ENCODE measurements around the gene TSPO. TPM values are rescaled to one million over a fixed set of nuclear protein-coding genes. Genes with fewer than 3 reads are reported as not detected.

The TSPO gene
- total RNA-seq, 2 donors from 2014 or later: 113 to 225 TPM

DNA sequence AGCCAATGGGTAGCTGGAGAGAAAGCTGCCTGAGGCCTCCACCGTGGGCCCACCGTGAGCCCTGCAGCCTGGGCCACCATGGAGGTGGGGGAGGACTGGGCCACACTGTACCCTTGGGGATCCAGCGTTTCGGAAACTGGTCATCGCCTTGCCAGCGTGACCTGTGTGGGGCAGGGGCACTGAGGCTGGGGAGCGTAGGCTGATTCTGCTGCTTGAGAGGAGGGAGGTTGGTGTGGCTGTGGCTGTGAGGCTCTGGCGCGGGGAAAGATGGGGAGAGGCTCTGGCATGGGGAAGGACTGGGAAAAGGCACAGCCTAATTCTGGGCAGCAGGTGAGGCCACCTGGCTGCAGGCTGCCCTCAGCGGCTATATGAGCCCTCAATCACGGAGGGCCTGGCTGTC, 48.2 kb downstream of the TSPO start:
- H3K36me3 ChIP-seq (replicated peaks in 1 of 2; ENCODE audit: insufficient read depth in 1 of 2, low read depth in 2 of 2): no peaks in the 10 kb centered on the region
- WGBS, 2 donors: 71 to 92% methylated on average over 2 to 11 of the region's 11 CpGs
- no peaks in the 10 kb centered on the region for H3K9me3 ChIP-seq
- H3K4me1 ChIP-seq: no peaks in the 10 kb centered on the region
- DNase-seq (no peak), ATAC-seq (no peak)
- no peak overlapping the region for H3K27ac ChIP-seq
- intact Hi-C loops (cut with DNase I): no loop called here
- H3K4me3 ChIP-seq: no peak overlapping the region
- TF ChIP-seq POLR2A (IDR thresholded peaks at IDR 0.05) (no peak), CTCF (IDR thresholded peaks at IDR 0.05) (no peak)
- H3K27me3 ChIP-seq: no peaks in the 10 kb centered on the region

DNA sequence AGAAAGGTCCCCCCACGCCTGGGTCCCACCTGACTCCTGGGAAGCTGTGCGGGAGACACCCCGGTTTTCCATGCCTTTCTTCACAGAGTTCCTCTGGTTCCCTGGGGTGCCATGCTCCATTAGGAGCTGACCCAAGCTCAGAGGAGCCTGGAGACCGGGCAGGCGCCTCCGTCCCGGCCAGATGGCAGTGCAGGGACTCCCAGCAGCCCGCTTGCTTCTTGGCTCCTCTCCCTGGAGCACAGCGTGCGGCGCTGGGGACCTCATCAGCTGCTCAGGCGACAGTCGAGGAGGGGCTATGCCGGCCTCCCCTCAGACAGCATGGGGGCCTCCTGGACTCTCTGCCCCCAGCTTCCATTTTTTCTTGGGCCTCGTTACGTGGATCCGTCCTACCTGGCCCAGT, 48.7 kb downstream of the TSPO start:
- DNase-seq (no peak), ATAC-seq (no peak)
- Histone ChIP-seq H3K27me3 (no peaks in the 10 kb centered on the region), H3K4me3 (no peak overlapping the region), H3K9me3 (no peaks in the 10 kb centered on the region), H3K36me3 (replicated peaks in 1 of 2; ENCODE audit: insufficient read depth in 1 of 2, low read depth in 2 of 2) (no peaks in the 10 kb centered on the region), H3K27ac (no peak overlapping the region), H3K4me1 (no peaks in the 10 kb centered on the region)
- TF ChIP-seq CTCF (IDR thresholded peaks at IDR 0.05) (no peak), POLR2A (IDR thresholded peaks at IDR 0.05) (no peak)
- intact Hi-C loops (cut with DNase I): no loop called here
- 83 to 87% methylated on average over 6 to 17 of the region's 17 CpGs for WGBS, 2 donors

DNA sequence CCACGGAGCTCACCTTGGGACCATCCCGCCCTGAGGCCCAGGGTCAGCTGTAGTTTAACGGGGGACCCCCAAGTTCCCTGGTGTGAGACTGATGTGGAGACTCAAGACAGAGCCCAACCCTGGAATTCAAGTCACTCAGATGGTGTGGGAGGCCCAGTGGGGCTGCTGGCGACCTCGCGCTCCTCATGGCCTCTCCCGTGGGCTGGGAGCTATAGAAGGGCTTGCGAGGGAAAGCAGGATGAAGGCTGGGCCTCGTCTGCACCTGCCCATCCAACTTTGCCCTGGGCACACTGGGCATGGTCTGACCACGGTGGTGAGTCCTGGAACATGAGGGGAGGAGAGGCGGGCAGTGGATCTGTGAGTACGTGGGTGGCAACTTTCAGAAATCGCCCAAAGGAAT, 49.2 kb downstream of the TSPO start:
- intact Hi-C loops (cut with DNase I): no loop called here
- Histone ChIP-seq H3K4me3 (no peak overlapping the region), H3K36me3 (replicated peaks in 1 of 2; ENCODE audit: insufficient read depth in 1 of 2, low read depth in 2 of 2) (no peaks in the 10 kb centered on the region), H3K9me3 (no peaks in the 10 kb centered on the region), H3K27me3 (no peaks in the 10 kb centered on the region), H3K4me1 (no peaks in the 10 kb centered on the region), H3K27ac (no peak overlapping the region)
- ATAC-seq (no peak), DNase-seq (no peak)
- no peak for TF ChIP-seq POLR2A (IDR thresholded peaks at IDR 0.05)
- TF ChIP-seq CTCF (IDR thresholded peaks at IDR 0.05): no peak
- 76% methylated on average over 8 to 13 of the region's 13 CpGs for WGBS, 2 donors

DNA sequence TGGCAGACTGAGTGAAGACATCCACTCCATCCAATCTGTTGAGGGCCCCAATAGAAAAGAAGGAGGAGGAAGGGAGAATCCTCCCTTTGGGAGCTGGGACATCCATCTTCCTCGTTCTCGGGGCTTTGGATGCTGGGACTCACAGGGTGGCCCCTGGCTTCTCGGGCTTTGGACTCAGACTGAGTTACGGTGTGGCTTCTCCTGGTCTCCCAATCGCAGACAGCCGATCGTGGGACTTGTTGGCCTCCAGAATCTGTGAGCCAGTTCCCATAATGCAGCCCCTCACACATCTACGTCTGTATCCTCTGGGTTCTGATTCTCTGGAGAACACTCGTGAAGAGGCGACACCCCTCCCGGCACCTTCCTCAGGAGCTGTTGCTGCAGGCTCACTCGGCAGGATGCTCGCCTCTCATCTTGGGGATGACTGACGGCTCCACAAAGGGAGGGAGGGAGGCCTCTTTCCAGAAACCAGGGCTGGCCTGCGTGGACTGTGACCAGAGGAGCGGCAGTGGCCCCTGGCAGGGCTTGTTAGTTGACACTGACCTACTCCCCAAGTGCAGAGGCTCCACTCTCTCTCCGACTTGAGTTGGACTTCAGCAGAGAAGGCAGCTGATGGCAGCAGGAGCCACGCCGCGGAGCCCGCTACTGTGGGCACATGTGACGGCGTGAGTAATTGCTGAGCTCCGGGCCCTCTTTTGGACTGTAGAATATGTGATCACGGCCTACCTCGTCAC, 50.3 kb downstream of the TSPO start:
- intact Hi-C loops (cut with DNase I): no loop called here
- Histone ChIP-seq H3K27ac (no peak overlapping the region), H3K27me3 (no peaks in the 10 kb centered on the region), H3K4me3 (no peak overlapping the region), H3K36me3 (replicated peaks in 1 of 2; ENCODE audit: insufficient read depth in 1 of 2, low read depth in 2 of 2) (no peaks in the 10 kb centered on the region), H3K4me1 (no peaks in the 10 kb centered on the region), H3K9me3 (no peaks in the 10 kb centered on the region)
- DNase-seq (no peak), ATAC-seq (no peak)
- 91 to 96% methylated on average over 16 to 26 of the region's 26 CpGs for WGBS, 2 donors
- TF ChIP-seq POLR2A (IDR thresholded peaks at IDR 0.05) (no peak), CTCF (IDR thresholded peaks at IDR 0.05) (no peak)

- H3K27me3 ChIP-seq: no peaks in the 10 kb centered on the region
- DNase-seq (no peak), ATAC-seq (no peak)
- H3K4me1 ChIP-seq: no peaks in the 10 kb centered on the region
- no peak overlapping the region for H3K27ac ChIP-seq
- no peak overlapping the region for H3K4me3 ChIP-seq
- intact Hi-C loops (cut with DNase I): no loop called here
- WGBS, 2 donors: 88 to 97% methylated on average over 6 to 10 of the region's 10 CpGs
- no peaks in the 10 kb centered on the region for H3K9me3 ChIP-seq
- no peaks in the 10 kb centered on the region for H3K36me3 ChIP-seq (replicated peaks in 1 of 2; ENCODE audit: insufficient read depth in 1 of 2, low read depth in 2 of 2)
- TF ChIP-seq CTCF (IDR thresholded peaks at IDR 0.05): no peak
These were observed 51.0 kb downstream of the TSPO start for GRCh38 chr22:43202326-43202725.
